GM19467 (cell line): Measurements from ENCODE around the gene GLRX5.

Experiments used
- ATAC-seq: cut with Tn5 transposase; IDR thresholded peaks from one replicate; pipeline ENCODE4 v1.9.1; 2021; ENCODE audit warnings: mild to moderate bottlenecking, moderate library complexity; ENCODE audit not compliant: unreplicated experiment

GLRX5 gene

DNA sequence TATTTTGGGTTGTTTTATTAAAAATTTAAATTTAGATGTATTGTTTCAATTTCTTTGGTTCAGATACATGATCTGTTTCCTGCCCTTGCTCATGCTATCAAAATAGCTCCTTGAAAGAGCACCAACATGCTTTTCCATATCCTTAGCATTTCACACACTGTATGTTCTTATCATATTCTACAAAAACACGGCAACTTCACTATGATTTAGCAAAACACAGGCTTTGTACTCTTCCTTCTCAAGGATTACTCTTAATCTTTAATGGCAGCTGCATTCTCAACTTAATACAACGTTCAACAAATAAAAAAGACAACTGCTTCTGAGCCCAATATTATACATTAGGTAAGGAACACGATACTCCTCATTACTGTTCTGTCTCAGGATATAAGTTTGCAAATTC lies 2.9 kb upstream of the GLRX5 start:
- no peak for ATAC-seq

DNA sequence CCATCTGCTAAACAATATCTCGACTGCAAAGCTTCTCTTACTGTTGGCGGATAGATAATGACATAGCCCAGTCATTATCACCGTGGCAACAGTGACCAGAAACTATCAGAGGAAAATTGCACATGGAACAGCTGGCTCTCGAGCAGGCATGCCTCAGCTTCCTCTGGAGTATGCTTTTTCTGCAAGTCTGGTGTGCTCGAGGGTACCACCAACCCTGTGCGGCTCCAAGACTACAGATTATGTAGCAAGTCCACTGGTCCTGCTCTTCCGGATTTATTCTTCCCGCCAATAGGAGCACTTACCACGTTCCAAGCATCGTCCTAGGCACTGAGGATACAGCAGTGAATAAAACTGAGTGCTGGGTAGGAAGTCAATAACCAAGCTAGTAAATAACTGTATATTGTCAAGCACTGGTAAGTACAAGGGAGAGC lies 1.4 kb upstream of the GLRX5 start:
- no peak for ATAC-seq

DNA sequence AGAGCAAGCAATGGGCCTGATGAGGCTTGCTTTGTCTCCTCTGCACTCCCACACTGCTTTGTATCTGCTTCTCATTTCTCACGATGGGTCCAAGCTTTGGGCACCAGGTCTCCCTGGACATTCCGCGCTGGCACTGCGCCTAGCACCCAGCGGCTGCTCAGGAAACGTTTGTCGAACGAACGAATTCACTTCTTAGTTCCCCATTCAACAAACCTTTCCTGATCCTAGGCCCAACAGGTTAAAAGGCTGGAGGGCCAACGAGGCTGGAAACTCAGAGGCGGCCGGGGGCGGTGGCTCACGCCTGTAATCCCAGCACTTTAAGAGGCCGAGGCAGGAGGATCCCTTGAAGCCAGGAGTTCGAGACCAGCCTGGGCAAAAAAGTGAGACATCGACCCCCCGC lies 1.0 kb upstream of the GLRX5 start:
- no peak for ATAC-seq

DNA sequence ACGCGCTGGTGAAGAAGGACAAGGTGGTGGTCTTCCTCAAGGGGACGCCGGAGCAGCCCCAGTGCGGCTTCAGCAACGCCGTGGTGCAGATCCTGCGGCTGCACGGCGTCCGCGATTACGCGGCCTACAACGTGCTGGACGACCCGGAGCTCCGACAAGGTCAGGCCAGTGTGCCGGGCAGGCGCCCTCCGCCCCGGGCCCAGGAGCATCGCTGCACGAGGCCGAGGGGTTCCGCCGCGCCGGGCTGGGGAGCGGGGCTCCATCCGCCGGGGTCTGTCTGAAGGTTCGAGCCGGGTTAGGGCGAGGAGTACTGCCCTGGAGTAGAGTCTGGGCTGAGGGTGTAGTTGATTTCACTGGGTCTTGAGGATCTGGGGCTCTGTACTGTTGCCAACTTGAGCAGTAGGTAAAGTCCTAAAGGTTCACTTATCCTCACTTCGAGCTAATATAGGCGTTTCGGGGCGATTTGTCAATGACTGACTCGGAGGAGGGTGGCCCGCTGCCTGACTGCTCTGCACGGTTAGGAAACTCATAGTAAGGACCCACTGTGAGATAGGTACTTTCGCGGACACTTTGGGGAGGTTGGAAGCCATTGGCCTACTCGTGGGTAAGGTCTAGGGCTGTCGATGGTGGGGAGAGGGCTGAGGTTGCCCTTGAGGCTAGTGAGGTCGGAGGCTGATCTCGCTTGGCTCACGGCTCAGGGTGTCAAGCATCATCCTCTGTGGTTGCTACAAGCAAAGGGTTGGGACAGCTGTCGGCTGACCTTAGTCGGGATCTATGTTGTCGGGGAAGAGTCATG lies 574 bp downstream of the GLRX5 start:
- ATAC-seq, result peak; percentile 2

DNA sequence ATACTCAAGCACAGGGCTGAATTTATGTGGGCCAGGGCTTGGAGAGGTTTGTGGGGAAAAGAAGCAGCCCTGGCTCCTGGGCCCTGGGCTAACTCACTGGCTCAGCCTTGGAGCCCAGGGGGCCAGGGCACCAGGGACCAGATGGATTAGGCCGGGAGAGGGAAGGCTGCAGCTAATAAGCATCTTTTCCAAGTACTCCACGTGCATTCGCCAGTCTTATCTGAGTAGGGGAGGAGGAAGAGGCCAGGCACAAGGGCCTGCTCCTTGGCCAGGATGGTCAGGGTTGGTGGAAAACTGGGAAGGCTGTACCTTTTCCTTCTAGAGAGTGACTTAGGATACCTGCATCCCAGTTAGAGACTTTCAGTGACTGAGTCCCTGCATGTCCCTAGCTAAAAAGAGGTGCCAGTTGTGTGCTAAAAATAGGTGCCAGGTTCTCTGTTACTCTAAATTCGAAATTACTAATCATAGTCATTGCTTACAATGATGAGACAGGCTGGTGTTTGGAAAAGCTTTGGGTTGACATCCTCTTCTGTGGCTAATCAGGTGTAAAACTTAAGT lies 1.3 kb downstream of the GLRX5 start:
- no peak for ATAC-seq

DNA sequence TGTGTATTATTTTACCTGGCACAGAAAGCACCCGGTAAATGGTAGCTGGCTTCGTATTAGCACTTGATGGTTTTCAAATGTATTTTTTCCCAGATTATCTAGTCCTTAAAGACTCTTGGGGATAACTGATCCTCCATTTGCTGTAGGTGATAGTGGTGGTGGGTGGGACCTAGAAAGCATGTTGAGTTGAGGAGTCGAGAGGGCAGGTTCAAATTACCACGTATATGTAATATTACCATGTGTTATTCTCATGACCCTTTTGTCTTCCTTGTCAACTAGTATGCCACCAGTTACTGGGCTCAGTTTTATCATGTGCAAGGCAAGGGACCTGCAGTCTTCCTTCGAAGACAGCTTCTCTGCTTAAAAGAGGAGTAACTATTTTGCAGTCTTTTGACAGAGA lies 1.8 kb downstream of the GLRX5 start:
- ATAC-seq, result no peak

DNA sequence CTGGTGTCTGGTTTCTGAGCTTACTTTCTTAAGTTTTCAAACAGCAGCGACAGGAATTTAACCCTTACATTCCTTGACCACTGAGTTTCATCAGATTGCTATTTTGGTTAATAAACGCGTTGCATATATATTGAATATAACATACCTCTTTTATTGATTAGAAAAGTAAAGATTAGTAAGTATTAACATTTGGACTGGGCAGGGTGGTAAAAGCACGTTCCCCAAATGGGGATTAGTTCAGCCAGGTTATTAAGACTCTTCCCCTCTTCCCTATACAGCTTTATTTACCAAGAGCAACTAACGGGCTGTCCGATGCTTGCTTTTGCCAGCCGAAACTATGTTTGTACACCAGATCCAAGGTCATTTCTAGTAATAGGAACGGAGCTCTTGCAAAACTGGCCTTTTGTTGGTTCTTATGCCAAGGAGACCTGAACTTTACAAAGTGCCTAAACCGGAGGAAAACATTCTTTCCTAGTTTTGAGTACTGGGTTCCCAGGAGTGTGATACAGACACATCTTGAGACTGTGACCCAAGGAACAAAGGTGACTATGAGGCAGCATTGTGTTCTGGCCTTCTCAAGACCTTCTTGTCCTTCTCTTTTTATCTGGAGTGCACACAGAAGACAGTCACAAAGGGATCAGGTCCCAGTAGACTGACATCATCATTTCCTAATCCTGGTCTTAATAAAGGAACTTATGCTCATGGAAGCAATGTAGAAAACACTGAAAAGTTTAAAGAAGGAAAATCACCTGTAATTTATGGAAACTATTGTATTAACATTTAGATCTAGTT lies 2.6 kb downstream of the GLRX5 start:
- no peak for ATAC-seq

DNA sequence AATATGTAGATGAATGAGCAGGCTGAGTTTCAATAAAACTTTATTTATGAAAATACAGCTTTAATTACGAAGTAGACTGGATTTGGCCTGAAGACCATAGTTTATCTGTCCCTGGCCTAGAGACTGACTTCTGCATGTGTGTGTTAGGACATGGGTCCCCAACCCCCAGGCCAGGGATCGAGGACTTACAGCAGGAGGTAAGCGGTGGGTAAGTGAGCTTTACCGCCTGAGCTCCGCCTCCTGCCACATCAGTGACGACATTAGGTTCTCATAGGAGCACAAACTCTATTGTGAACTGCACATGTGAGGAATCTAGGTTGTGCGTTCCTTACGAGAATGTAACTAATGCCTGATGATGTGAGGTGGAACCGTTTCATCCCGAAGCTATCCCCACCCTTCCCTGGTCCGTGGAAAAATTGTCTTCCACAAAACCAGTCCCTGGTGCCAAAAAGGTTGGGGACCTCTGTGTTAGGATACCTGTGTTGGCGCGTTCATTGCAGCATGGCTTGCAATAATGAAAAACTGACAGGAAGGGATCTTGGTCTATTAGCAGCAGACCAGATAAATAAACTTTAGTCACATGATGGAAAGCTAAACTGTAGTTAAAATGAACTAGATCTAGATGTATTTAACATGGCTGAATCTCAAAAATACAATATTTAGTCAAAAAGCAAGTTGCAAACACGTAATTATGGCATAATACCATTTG lies 4.1 kb downstream of the GLRX5 start:
- no peak for ATAC-seq

DNA sequence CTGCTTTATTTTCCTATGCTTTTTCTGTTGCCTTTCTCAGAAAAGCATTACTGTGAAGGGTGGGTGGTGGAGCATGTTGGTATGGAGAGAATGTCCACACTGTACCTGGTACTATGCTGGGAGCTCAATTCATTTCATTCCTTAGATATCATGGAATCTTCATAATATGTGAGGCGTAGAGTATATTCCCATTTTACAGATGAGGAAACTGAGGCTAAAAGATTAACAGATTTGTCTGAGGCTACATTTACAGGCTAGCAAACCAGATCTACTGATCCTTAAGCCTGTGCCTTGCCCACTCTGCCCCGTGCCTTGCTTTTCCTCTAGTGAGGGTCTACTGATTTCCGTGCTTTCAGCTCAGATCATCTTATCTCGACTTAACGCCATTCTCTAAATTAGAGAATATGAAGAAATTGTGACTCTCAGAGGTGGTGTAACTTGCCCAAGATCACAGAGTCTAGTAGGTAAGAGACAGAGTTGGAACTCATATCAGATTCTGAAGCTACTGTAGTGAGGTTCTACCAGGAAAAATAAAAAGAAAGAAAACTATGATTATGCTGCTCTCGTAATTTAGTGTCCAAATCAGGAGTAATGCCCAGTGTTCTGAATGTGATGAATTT lies 5.5 kb downstream of the GLRX5 start:
- no peak for ATAC-seq

DNA sequence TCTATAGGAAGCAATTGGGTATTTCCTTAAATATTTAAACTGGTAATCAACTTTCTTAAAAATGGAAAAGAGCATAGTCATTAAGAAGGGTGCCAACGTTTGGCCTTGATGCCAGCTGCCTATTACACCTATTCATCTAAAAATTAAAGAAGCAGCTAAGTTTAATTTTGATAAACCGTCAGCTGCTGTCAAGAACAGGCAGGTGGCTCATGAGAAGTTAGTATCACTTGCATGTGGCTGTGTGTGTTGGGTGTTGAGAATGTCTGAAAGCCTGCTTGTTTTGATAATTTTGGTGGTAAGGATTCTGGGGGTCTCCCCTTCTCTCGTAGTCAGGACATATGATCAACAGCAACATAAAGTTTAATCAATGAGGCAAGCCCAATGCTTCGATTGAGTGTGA lies 6.5 kb downstream of the GLRX5 start:
- no peak for ATAC-seq

DNA sequence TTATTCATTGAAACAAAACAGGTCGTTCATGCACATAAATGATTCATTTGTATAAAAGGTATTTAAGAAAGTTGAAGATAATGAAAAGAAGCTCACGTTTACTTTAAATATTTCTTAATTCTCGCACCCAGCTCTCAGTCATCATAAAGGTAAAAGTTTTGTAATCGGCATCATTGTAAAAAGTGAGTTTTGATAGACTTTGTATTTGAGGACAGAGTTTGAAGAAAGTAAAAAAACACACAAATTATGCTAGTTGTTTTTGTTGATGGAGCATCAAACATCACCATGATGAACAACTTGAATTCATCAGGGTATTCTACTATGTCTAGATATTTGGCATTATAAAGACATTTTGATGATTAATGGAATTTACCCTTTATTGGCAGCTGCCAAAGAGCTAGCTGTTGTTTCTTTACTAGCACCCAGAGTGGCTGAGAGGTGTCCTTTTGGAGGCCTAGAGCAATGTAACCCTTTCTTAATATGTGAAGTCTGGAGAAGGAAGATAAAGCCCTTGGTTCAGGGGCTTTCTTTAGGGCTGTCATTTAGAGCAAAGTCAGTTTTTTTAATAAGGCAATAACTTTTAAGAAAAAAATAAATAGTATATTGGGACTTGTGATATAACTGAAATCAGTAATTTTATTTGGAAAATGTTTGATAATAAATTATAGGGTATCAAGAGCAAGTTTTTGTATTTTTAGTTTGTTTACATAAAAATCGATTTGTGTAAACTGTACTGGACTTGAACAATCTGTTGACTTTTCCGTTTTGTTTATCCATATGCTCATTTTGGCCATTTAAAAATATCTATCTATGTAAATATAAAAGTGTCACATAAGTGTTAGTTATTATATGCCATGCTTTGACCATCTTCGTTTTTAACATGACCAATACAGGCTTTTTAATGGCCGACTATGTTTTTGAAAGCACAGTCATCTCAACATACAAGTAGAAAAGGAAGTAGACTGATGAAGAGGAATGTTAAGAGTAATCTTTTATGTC lies 7.4 kb downstream of the GLRX5 start:
- no peak for ATAC-seq

DNA sequence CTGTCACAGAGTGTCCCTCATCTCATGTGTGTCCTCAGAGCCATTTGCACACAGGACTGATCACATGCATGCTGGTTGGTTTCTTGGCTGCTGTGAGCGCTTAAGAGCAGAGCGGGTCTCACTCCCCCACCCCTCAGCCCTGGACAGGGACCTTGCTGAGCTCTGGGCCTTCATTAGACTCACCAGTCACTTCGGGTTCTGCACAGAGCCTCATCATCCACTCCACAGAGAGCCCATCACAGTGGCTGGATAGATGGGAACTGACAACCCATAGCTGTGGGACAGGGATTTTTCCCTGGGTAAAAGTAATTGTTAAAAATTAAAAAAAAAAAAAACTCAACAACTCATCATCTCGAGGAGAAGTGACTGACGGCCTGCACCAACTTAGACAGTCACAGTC lies 8.2 kb downstream of the GLRX5 start:
- ATAC-seq, result no peak

DNA sequence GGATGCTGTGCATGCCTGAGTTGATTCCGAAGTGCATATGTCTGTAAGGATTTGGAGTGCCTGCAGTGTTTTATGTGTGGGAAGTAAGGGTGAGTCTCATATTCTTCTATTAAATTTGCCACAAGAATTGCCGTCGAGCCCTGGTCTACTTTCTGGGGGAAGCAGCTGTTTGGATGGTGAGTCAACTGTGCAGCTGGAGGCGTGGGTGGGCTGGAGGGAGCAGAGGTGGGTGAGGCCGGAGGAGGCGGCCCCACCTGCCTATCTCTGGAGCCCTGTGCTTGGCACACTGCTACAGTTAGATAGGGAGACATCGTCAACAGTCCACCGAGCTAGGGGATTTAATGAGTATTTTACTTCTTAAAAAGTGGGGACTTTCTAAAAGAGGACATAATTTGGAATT lies 9.7 kb downstream of the GLRX5 start:
- no peak for ATAC-seq

DNA sequence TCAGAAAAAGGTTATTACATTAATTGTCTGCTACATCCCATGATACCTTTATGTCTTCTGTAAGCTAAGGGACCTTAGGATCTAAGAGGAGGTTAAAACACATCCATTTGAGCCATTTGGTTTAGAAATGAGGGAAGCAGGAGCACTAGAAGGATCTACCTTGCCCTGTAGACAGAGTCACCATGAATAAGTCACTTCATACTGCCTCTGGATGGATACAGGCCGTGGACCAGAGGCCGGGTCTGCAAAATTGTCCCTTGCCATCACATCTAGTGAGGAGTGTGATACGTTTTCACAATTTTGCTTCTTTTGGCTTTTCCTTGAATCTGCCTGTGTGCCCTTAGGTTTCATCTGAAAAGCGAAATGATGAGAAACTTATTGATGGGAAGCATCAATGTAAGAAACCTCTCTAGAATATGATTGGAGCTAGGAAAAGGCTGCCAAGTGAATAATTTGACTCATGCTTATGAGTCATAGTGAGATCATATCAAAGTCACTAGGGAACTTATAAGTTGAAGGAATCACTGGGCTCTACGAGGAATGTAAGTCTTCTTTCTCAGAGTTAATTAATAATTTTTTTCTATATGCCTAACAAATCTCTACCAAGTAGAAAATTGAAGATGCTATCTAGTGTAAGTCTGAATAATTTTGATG lies 10.8 kb downstream of the GLRX5 start:
- no peak for ATAC-seq

DNA sequence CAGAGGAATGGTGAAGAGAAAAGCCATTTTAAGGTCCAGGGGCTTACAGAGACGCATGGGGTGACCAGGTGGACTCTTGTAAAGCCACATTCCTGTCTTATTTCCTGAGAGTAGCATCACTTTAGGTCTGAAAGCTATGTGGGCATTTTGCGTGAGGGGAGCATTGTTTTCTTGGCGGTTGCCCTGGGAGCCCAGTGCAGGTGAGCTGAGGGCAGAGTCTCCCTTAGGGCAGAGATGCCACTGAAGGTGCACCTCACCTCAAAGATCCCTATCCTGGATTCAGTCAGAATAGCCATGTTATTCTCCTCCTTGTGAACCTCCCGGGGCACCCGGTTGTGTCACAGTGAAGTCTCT lies 12.4 kb downstream of the GLRX5 start:
- ATAC-seq, result no peak

DNA sequence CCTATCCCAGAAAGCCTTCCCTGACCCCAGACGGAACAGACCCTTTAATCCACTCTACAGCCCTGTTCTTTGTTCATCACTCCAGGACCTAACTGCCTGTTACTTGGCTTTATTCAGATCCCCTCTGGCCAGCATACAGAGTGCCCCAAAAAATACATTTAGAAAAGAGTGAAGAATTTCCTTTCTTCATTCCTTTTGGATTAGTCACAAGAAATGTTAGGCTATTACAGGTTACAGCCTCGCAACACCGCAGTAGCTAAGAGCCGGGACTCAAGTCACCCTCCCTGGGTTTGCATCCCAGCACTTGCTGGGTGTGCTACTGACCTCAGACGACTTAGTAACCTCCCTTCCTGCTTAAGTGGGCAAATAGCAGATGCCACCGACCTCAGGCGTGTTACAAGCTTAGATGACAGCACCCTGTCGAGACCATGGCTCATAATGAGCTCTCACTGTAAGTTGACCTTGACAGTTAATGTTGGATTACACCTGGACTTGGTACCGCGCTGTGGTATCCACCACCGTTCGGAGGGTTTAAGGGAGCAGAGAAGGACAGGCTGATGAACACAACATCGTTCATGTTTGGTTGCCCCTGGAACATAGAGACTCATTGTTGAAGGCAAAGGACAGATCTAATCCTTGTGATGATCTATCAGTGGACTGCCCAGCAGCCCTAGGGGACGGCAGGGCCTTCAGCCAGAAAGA lies 12.9 kb downstream of the GLRX5 start:
- ATAC-seq, result no peak

DNA sequence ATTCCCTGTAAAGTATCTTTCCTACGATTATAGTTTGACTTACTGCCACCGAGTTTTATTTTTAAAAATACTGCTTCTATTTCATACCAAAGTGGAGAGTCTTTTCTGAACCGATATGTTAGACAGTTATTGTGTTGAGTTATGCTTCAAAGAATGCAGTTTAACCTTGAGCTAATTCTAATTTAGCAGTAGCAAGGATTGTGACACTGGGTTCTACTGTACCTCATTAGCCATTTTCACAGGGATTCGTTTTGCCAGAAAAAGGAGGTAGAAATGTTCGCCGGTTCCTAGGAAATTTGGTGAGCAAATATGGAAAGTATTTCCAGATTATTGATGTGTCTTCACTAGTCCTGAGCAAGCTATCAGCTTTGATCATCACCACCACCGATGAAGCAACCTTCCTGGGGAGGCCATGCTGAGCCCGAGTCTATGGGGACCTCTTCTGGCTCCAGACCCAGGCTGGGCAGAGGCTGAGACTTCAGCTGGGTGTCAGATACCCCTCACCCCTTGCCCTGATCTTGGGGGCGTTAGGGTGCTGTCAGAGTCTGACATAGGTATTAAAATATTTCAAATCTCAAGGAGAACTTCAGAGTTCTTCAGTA lies 13.6 kb downstream of the GLRX5 start:
- ATAC-seq, result no peak
